Tibial nerve (tissue), 4 donors: ENCODE results near the gene ADGRD1. TPM values are rescaled to one million over a fixed set of nuclear protein-coding genes. Genes with fewer than 3 reads are reported as not detected.

Experiments used
- DNase-seq, 2 donors: peaks; one replicate each; pipeline ENCODE4 v3.0.0-alpha.2; 2019; ENCODE audit warnings: low spot score in 2 of 2
- H3K27ac ChIP-seq, 4 donors: fragments of 200-600 bp; sonication (generic) in 3 of 4; one replicate each; pipeline ENCODE4 v1.5.1; 2017 to 2019; ENCODE audit warnings: mild to moderate bottlenecking in 1 of 4
- H3K27me3 ChIP-seq, 2 donors: fragments of 200-600 bp; sonication (generic) in 1 of 2; one replicate each; pipeline versions ENCODE4 v1.5.1 to v1.6.0; 2017 to 2019
- H3K36me3 ChIP-seq, 3 donors: fragments of 200-600 bp; sonication (generic); one replicate each; pipeline ENCODE4 v1.5.1; 2018 to 2019
- H3K4me1 ChIP-seq, 4 donors: fragments of 200-600 bp; sonication (generic) in 3 of 4; one replicate each; pipeline ENCODE4 v1.5.1; 2017 to 2019
- H3K4me3 ChIP-seq, 4 donors: fragments of 200-600 bp; sonication (generic) in 3 of 4; one replicate each; pipeline ENCODE4 v1.5.1; 2017 to 2019; ENCODE audit warnings: mild to moderate bottlenecking in 1 of 4, moderate library complexity in 1 of 4
- H3K9me3 ChIP-seq, 4 donors: fragments of 200-600 bp; sonication (generic) in 3 of 4; one replicate each; pipeline ENCODE4 v1.5.1; 2017 to 2019
- CTCF ChIP-seq, 5 experiments: fragments of 200-600 bp in 3 of 5; fragments of 450-650 bp in 2 of 5; sonication (generic) in 3 of 5; IDR thresholded peaks; one replicate each; pipeline ENCODE4 v1.5.1; 2016 to 2019; ENCODE audit warnings: antibody characterized with exemption in 5 of 5, mild to moderate bottlenecking in 3 of 5, moderate library complexity in 2 of 5
- EP300 ChIP-seq, 2 donors: sonication (generic); formaldehyde crosslinking; IDR thresholded peaks; one replicate each; pipeline ENCODE4 v1.6.1; 2017; ENCODE audit warnings: antibody characterized with exemption in 2 of 2, mild to moderate bottlenecking in 1 of 2
- POLR2A ChIP-seq, 2 donors: fragments of 450-650 bp; IDR thresholded peaks; one replicate each; pipeline ENCODE4 v1.6.1; 2017; ENCODE audit warnings: antibody characterized with exemption in 2 of 2, mild to moderate bottlenecking in 2 of 2, moderate library complexity in 2 of 2
- WGBS, 2 donors: methylation state at CpG; one replicate each; pipeline ENCODE4 v1.1.5; 2018; 5-methylcytosine and 5-hydroxymethylcytosine counted together
- total RNA-seq, 4 donors: library from RNA; depleted of rRNA; stranded (reverse); fragments of >200 nt; gene quantifications; one replicate each; pipeline ENCODE4 v1.1.0, GENCODE V29; 2016

The ADGRD1 gene
- total RNA-seq, 4 donors from 2014 or later: 99.0 to 179 (median 125) TPM

- Histone ChIP-seq H3K27ac (no peak overlapping the region), H3K9me3 (no peaks in the 10 kb centered on the region), H3K4me1 (peaks cover 0 to 4% (median 0%) of the 10 kb centered on the region in 4 donors), H3K27me3 (no peaks in the 10 kb centered on the region), H3K4me3 (no peak overlapping the region), H3K36me3 (no peaks in the 10 kb centered on the region)
- DNase-seq: no peak
- TF ChIP-seq POLR2A (IDR thresholded peaks at IDR 0.05): no peak
- TF ChIP-seq CTCF (IDR thresholded peaks at IDR 0.05): no peak
- TF ChIP-seq EP300 (IDR thresholded peaks at IDR 0.05): no peak
- 86 to 88% methylated on average over 3 of the region's 3 CpGs for WGBS, 2 donors
Observed at GRCh38 chr12:131162113-131162512, 208.4 kb downstream of the ADGRD1 start.

- DNase-seq: no peak
- TF ChIP-seq EP300 (IDR thresholded peaks at IDR 0.05) (no peak), POLR2A (IDR thresholded peaks at IDR 0.05) (no peak), CTCF (IDR thresholded peaks at IDR 0.05) (no peak)
- Histone ChIP-seq H3K4me1 (peaks cover 0 to 13% (median 4%) of the 10 kb centered on the region in 4 donors), H3K27me3 (no peaks in the 10 kb centered on the region), H3K4me3 (no peak overlapping the region), H3K9me3 (no peaks in the 10 kb centered on the region), H3K36me3 (no peaks in the 10 kb centered on the region), H3K27ac (no peak overlapping the region)
- 88 to 92% methylated on average over 20 to 25 of the region's 46 CpGs for WGBS, 2 donors
Observed at GRCh38 chr12:131163189-131163738, 209.6 kb downstream of the ADGRD1 start.

DNA sequence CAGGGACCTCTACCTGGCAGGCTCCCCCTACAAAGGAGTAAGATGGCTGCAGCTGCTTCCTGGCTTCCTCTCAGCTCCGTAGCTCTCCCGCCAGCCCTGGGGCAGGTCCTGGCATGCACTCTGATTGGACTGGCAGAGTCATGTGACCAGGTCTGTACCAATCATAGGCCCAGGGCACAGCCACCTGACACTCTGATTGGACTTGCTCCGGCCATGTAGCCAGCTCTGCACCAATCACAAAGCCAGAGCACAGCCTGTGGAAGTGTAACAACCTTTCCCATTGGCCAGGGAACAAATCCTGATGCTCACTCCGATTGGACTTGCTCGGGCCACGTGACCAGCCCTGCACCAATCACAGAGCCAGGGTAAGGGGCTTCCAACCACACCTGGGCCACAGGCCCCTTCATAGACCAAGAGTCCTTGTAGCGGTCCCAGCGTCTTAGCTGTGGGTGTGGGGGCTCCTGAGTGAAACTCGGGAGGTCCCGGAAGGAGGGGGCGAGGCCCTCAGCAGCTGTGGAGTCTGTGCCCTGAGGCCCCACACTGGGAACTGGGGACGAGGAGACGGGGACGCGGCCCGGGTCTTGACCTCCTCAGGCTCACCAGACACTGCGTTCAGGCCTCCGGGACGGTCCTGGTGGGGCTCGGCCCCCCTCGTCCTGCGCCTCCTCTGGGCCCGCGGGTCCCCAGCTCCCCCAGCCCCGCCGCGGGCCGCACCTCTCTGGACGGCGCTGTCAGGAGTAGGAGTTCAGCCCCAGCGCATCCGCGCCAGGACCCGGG is 210.6 kb downstream of the ADGRD1 start:
- H3K4me3 ChIP-seq: no peak overlapping the region
- H3K27me3 ChIP-seq: no peaks in the 10 kb centered on the region
- H3K4me1 ChIP-seq: peaks cover 0 to 13% (median 4%) of the 10 kb centered on the region in 4 donors
- H3K27ac ChIP-seq: no peak overlapping the region
- 95% methylated on average over 7 to 21 of the region's 34 CpGs for WGBS, 2 donors
- no peaks in the 10 kb centered on the region for H3K36me3 ChIP-seq
- no peaks in the 10 kb centered on the region for H3K9me3 ChIP-seq
- no peak for DNase-seq
- no peak for TF ChIP-seq POLR2A (IDR thresholded peaks at IDR 0.05)
- no peak for TF ChIP-seq CTCF (IDR thresholded peaks at IDR 0.05)
- TF ChIP-seq EP300 (IDR thresholded peaks at IDR 0.05): no peak

GRCh38 chr12:131166717-131167116 is 213.0 kb downstream of the ADGRD1 start:
- no peak for TF ChIP-seq CTCF (IDR thresholded peaks at IDR 0.05)
- TF ChIP-seq EP300 (IDR thresholded peaks at IDR 0.05): no peak
- TF ChIP-seq POLR2A (IDR thresholded peaks at IDR 0.05): no peak
- no peak overlapping the region for H3K4me3 ChIP-seq
- H3K9me3 ChIP-seq: no peaks in the 10 kb centered on the region
- no peak overlapping the region for H3K27ac ChIP-seq
- no peak for DNase-seq
- H3K4me1 ChIP-seq: peaks cover 0 to 13% (median 4%) of the 10 kb centered on the region in 4 donors
- H3K36me3 ChIP-seq: no peaks in the 10 kb centered on the region
- no peaks in the 10 kb centered on the region for H3K27me3 ChIP-seq
- WGBS, 2 donors: 68 to 78% methylated on average over 1 of the region's 1 CpG

DNA sequence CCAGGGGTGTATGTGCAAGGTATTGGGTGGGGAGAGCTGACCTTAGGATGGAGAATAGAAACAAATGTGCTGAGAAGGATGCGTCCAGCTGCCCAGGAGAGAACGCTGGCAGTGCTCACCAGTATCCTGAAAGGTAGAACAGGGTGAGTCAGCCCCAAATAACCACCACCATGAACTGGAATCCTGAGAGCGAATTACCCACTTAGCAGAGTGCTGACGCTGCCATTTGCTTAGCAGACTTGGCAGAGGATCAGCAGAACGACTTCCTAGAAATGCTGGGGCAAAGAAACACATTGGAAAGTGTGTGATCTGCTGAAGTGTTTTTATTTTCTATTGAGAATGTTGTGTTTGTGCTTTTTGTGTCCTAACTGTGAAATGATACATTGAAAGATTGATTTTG is 213.6 kb downstream of the ADGRD1 start:
- no peak for TF ChIP-seq CTCF (IDR thresholded peaks at IDR 0.05)
- TF ChIP-seq POLR2A (IDR thresholded peaks at IDR 0.05): no peak
- whole genome bisulfite sequencing, 2 donors: 30 to 36% methylated on average over 5 of the region's 5 CpGs

More for the DNA sequence above, 213.6 kb downstream of the ADGRD1 start:
- H3K27me3 ChIP-seq: no peaks in the 10 kb centered on the region
- H3K4me3 ChIP-seq: no peak overlapping the region
- H3K27ac ChIP-seq: no peak overlapping the region
- no peaks in the 10 kb centered on the region for H3K9me3 ChIP-seq
- DNase-seq: peak in 1 of 2 donors; percentile 52
- H3K4me1 ChIP-seq: peaks cover 0 to 13% (median 4%) of the 10 kb centered on the region in 4 donors
- no peaks in the 10 kb centered on the region for H3K36me3 ChIP-seq
